OCI-LY3 (cell line): ENCODE results near the gene C17orf50.

ENCODE experiments used
- CTCF ChIP-seq: fragments of 200-600, 300-600 bp; sonication (generic); IDR thresholded peaks from 2 replicates; pipeline ENCODE4 v1.5.1; 2014; ENCODE audit warnings: antibody characterized with exemption, low read length, low read depth
- EZH2phosphoT487 ChIP-seq: fragments of 200-600 bp; shearing (Covaris generic); IDR thresholded peaks from 2 replicates; pipeline ENCODE4 v1.6.1; 2018; ENCODE audit warnings: antibody characterized with exemption, mixed run types, low read depth

GRCh38 chr17:35725058-35725457, 35.6 kb upstream of the C17orf50 start:
- TF ChIP-seq EZH2phosphoT487 = no peak
- TF ChIP-seq CTCF = no peak
